Esophagus squamous epithelium (tissue), 4 donors: Measurements from ENCODE around the gene GAS7.

ENCODE experiments used
- POLR2A ChIP-seq, 4 donors: fragments of 450-650 bp; IDR thresholded peaks; one replicate each; pipeline ENCODE4 v1.6.1; 2017; ENCODE audit warnings: antibody characterized with exemption in 4 of 4, mild to moderate bottlenecking in 4 of 4, moderate library complexity in 3 of 4
- TF ChIP-seq, protein P1 (sequence below), 6 experiments: fragments of 450-650 bp in 4 of 6; fragments of 200-600 bp in 2 of 6; sonication (generic) in 2 of 6; IDR thresholded peaks; one replicate each; pipeline ENCODE4 v1.5.1; 2016 to 2019; ENCODE audit warnings: antibody characterized with exemption in 6 of 6, mild to moderate bottlenecking in 4 of 6, moderate library complexity in 4 of 6

GRCh38 chr17:9893411-9894012, 304.9 kb downstream of the GAS7 start:
- TF ChIP-seq, protein P1, sequence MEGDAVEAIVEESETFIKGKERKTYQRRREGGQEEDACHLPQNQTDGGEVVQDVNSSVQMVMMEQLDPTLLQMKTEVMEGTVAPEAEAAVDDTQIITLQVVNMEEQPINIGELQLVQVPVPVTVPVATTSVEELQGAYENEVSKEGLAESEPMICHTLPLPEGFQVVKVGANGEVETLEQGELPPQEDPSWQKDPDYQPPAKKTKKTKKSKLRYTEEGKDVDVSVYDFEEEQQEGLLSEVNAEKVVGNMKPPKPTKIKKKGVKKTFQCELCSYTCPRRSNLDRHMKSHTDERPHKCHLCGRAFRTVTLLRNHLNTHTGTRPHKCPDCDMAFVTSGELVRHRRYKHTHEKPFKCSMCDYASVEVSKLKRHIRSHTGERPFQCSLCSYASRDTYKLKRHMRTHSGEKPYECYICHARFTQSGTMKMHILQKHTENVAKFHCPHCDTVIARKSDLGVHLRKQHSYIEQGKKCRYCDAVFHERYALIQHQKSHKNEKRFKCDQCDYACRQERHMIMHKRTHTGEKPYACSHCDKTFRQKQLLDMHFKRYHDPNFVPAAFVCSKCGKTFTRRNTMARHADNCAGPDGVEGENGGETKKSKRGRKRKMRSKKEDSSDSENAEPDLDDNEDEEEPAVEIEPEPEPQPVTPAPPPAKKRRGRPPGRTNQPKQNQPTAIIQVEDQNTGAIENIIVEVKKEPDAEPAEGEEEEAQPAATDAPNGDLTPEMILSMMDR (IDR thresholded peaks at IDR 0.05), result no peak
- no peak for TF ChIP-seq POLR2A (IDR thresholded peaks at IDR 0.05)
